ENCODE data around the gene SV2C. TPM values are rescaled to one million over a fixed set of nuclear protein-coding genes. Genes with fewer than 3 reads are reported as not detected.

The SV2C gene
- total and polyA plus RNA-seq, 2 of the 13 experiments (the other 11 are each of a cell fraction or from before 2014, with no cell fraction given), result not detected

- TF ChIP-seq AHDC1 (CRISPR knock-in tag; IDR thresholded peaks at IDR 0.05; ENCODE audit: borderline replicate concordance) (peak; percentile 83; the same call in 1 of the 2 replicates), ZC3H4 (CRISPR knock-in tag; IDR thresholded peaks at IDR 0.05; ENCODE audit: borderline replicate concordance) (no peak), ZNF629 (CRISPR knock-in tag; conservative IDR thresholded peaks at IDR 0.05) (no peak), ZNF124 (CRISPR knock-in tag; IDR thresholded peaks at IDR 0.05) (no peak), SNRNP70 (IDR thresholded peaks at IDR 0.05; ENCODE audit: low read depth, low read length) (no peak), ZNF678 (CRISPR knock-in tag; IDR thresholded peaks at IDR 0.05) (no peak), POLR2AphosphoS2 (IDR thresholded peaks at IDR 0.05; ENCODE audit: low read depth, low read length) (no peak), TMF1 (CRISPR knock-in tag; IDR thresholded peaks at IDR 0.05; ENCODE audit: low read depth) (no peak), HMG20A (CRISPR knock-in tag; IDR thresholded peaks at IDR 0.05; ENCODE audit: borderline replicate concordance) (peak; percentile 67; the same call in 1 of the 2 replicates), FOXP1 (IDR thresholded peaks at IDR 0.05) (no peak), FOXP1 (CRISPR knock-in tag; IDR thresholded peaks at IDR 0.05) (peak; percentile 63), ZNF644 (CRISPR knock-in tag; IDR thresholded peaks at IDR 0.05; ENCODE audit: low read depth) (peak; percentile 72), ATF1 (CRISPR knock-in tag; IDR thresholded peaks at IDR 0.05) (no peak), IKZF5 (CRISPR knock-in tag; IDR thresholded peaks at IDR 0.05) (0 out of 2 replicates have a peak, but pooled peaks have one; percentile 56), ZNF574 (CRISPR knock-in tag; IDR thresholded peaks at IDR 0.05) (0 out of 2 replicates have a peak, but pooled peaks have one; percentile 24), ZNF746 (CRISPR knock-in tag; IDR thresholded peaks at IDR 0.05) (no peak), ZNF496 (CRISPR knock-in tag; IDR thresholded peaks at IDR 0.05; ENCODE audit: insufficient replicate concordance) (no peak), MED1 (CRISPR knock-in tag; IDR thresholded peaks at IDR 0.05) (peak; percentile 60), CEBPG (CRISPR knock-in tag; IDR thresholded peaks at IDR 0.05) (peak; percentile 52)
Observed at GRCh38 chr5:76389513-76390154, 306.5 kb downstream of the SV2C start (continued).
